GM12875 (cell line): Measurements from ENCODE around the gene ROBO1.
"Not testable (repeated sequence)": the region's sequence is repeated elsewhere in the genome, so short reads cannot be mapped to it uniquely, and the experiment has no call there.

Experiments used
- H3K4me3 ChIP-seq: one replicate; pipeline ENCODE4 v1.5.1; 2011; ENCODE audit warnings: low read depth, low read length, control low read depth
- CTCF ChIP-seq: IDR thresholded peaks from 2 replicates; pipeline ENCODE4 v1.5.1; 2011; ENCODE audit warnings: low read depth, mild to moderate bottlenecking, control low read depth, inconsistent platforms, low read length, moderate library complexity, borderline replicate concordance; ENCODE audit not compliant: insufficient read depth

ROBO1 gene

GRCh38 chr3:78729946-78730345 is 1037.9 kb downstream of the ROBO1 start:
- TF ChIP-seq CTCF: no peak

GRCh38 chr3:78728406-78729145 is 1039.2 kb downstream of the ROBO1 start:
- no peak overlapping the region for H3K4me3 ChIP-seq
- TF ChIP-seq CTCF: no peak

More at GRCh38 chr3:78729946-78730345, 1037.9 kb downstream of the ROBO1 start:
- no peak overlapping the region for H3K4me3 ChIP-seq

GRCh38 chr3:78726545-78726944 is 1041.3 kb downstream of the ROBO1 start:
- no peak overlapping the region for H3K4me3 ChIP-seq
- no peak for TF ChIP-seq CTCF

- no peak overlapping the region for H3K4me3 ChIP-seq
- TF ChIP-seq CTCF: no peak
Measured at GRCh38 chr3:78725703-78726246, 1042.0 kb downstream of the ROBO1 start.

GRCh38 chr3:78724859-78725258 is 1042.9 kb downstream of the ROBO1 start:
- TF ChIP-seq CTCF: no peak
- H3K4me3 ChIP-seq: no peak overlapping the region

- not testable (repeated sequence) for H3K4me3 ChIP-seq
Measured at GRCh38 chr3:78724364-78724763, 1043.4 kb downstream of the ROBO1 start.

- H3K4me3 ChIP-seq: no peak overlapping the region
Measured at GRCh38 chr3:78721771-78722543, 1045.8 kb downstream of the ROBO1 start.

More at GRCh38 chr3:78721771-78722543, 1045.8 kb downstream of the ROBO1 start:
- no peak for TF ChIP-seq CTCF
